LHCN-M2 (cell line): ENCODE results near the gene COL21A1. TPM values are rescaled to one million over a fixed set of nuclear protein-coding genes. Genes with fewer than 3 reads are reported as not detected.
"Not testable (repeated sequence)": the region's sequence is repeated elsewhere in the genome, so short reads cannot be mapped to it uniquely, and the experiment has no call there.

Source experiments
- DNase-seq: peaks from one replicate; pipeline ENCODE4 v3.0.0-alpha.2; 2012; ENCODE audit warnings: low read depth
- total RNA-seq: library from RNA; depleted of rRNA; stranded (reverse); fragments of >200 nt; gene quantifications from 2 replicates; pipeline ENCODE4 v1.2.3, GENCODE V29; 2014

Gene COL21A1
- total RNA-seq, 1 experiment from 2014 or later = 12.9 TPM

GRCh38 chr6:56017198-56017597 is 230.2 kb downstream of the COL21A1 start:
- DNase-seq = peak; percentile 75

- not testable (repeated sequence) for DNase-seq
Observed at GRCh38 chr6:56014039-56014438, 233.3 kb downstream of the COL21A1 start.

GRCh38 chr6:56009636-56010035 is 237.7 kb downstream of the COL21A1 start:
- DNase-seq = no peak
